Lung (tissue), 12 donors: Measurements from ENCODE around the gene SDE2. TPM values are rescaled to one million over a fixed set of nuclear protein-coding genes. Genes with fewer than 3 reads are reported as not detected.

Experiments used
- ATAC-seq: fragments of 200-7000 bp; cut with Tn5 transposase; one replicate; pipeline ENCODE4 v1.9.1; 2020; ENCODE audit warnings: moderate number of reproducible peaks; ENCODE audit not compliant: insufficient read depth, low FRiP score
- DNase-seq, 3 donors: peaks; one replicate each; pipeline ENCODE4 v3.0.0-alpha.2; 2013 to 2017
- H3K27ac ChIP-seq, 2 donors: one replicate each; pipeline ENCODE4 v1.5.1; 2013; ENCODE audit warnings: mild to moderate bottlenecking in 2 of 2, moderate library complexity in 2 of 2, control low read depth in 1 of 2, inconsistent platforms in 1 of 2, low read depth in 1 of 2, low read length in 1 of 2
- H3K27me3 ChIP-seq, 3 donors: one replicate each; pipeline ENCODE4 v1.5.1; 2013; ENCODE audit warnings: low read length in 2 of 3; ENCODE audit not compliant: control insufficient read depth in 3 of 3, insufficient read depth in 3 of 3
- H3K36me3 ChIP-seq, 4 donors: one replicate each; pipeline ENCODE4 v1.5.1; 2013; ENCODE audit warnings: low read length in 4 of 4, mild to moderate bottlenecking in 1 of 4, moderate library complexity in 1 of 4; ENCODE audit not compliant: control insufficient read depth in 4 of 4, insufficient read depth in 4 of 4
- H3K4me1 ChIP-seq, 5 donors: one replicate each; pipeline ENCODE4 v1.5.1; 2013; ENCODE audit warnings: low read length in 5 of 5, mild to moderate bottlenecking in 2 of 5, moderate library complexity in 1 of 5; ENCODE audit not compliant: control insufficient read depth in 5 of 5, insufficient read depth in 5 of 5
- H3K4me3 ChIP-seq: one replicate; pipeline ENCODE4 v1.5.1; 2013; ENCODE audit warnings: mild to moderate bottlenecking, control low read depth, moderate library complexity
- H3K9ac ChIP-seq, 2 donors: one replicate each; pipeline ENCODE4 v1.5.1; 2013; ENCODE audit warnings: low read length in 2 of 2, control low read depth in 1 of 2; ENCODE audit not compliant: insufficient read depth in 1 of 2
- H3K9me3 ChIP-seq, 4 donors: one replicate each; pipeline ENCODE4 v1.5.1; 2013; ENCODE audit warnings: low read length in 3 of 4, mild to moderate bottlenecking in 1 of 4, moderate library complexity in 1 of 4; ENCODE audit not compliant: control insufficient read depth in 4 of 4, insufficient read depth in 3 of 4
- WGBS, 2 donors: extraction: QIAGEN DNeasy Blood & Tissue Kit; methylation state at CpG; one replicate each; pipeline ENCODE4 v1.1.7; 2013; 5-methylcytosine and 5-hydroxymethylcytosine counted together
- polyA plus RNA-seq, 2 donors: library from polyadenylated mRNA; stranded (reverse); fragments of 200-250 nt; gene quantifications; one replicate each; pipeline ENCODE4 v1.2.1, GENCODE V29; 2013
- total RNA-seq, 2 donors: library from RNA; depleted of rRNA in 1 of 2; stranded (reverse); fragments of >200 nt in 1 of 2; gene quantifications; one replicate each; pipeline ENCODE4 v1.2.1, GENCODE V29; 2014 to 2021
- TF ChIP-seq, protein P1 (sequence below): IDR thresholded peaks from 2 replicates; pipeline ENCODE4 v1.5.1; 2012; ENCODE audit warnings: mild to moderate bottlenecking; ENCODE audit errors: control extremely low read depth, extremely low read depth
- donor health status: control.
- donor health status: control.
- donor health status: Bipolar disorder and iron deficiency.
- donor health status: healthy.
- donor health status: DM: yes; HTN: yes; CAD: no.

The SDE2 gene
- total and polyA plus RNA-seq, 4 donors, result 6.7 to 35.5 (median 15.2) TPM

DNA sequence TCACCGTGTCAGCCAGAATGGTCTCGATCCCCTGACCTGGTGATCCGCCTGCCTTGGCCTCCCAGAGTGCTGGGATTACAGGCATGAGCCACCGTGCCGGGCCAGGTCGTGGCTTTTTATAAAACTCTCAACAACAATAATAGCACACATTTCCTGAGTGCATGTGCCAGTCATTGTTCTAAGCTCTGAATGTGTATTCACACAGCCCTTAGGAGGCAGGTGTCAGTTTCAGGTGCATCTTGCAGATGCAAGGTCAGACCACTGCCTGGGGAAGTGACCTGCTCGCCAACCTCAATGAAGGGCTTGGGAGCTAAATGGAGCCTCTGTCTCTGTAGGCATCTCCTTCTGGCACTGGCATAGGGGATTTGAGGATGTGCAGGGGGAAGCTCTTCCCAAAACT is 56.6 kb downstream of the SDE2 start:
- Histone ChIP-seq H3K4me1 (peaks cover 5 to 19% (median 10%) of the 10 kb centered on the region in 5 donors), H3K4me3 (no peak overlapping the region), H3K36me3 (no peaks in the 10 kb centered on the region), H3K9me3 (no peaks in the 10 kb centered on the region), H3K9ac (no peak overlapping the region), H3K27ac (no peak overlapping the region), H3K27me3 (no peaks in the 10 kb centered on the region)
- DNase-seq, result no peak
- WGBS, 2 donors, result 58 to 70% methylated on average over 7 of the region's 7 CpGs
- ATAC-seq, result peak; percentile 37
- TF ChIP-seq, protein P1, sequence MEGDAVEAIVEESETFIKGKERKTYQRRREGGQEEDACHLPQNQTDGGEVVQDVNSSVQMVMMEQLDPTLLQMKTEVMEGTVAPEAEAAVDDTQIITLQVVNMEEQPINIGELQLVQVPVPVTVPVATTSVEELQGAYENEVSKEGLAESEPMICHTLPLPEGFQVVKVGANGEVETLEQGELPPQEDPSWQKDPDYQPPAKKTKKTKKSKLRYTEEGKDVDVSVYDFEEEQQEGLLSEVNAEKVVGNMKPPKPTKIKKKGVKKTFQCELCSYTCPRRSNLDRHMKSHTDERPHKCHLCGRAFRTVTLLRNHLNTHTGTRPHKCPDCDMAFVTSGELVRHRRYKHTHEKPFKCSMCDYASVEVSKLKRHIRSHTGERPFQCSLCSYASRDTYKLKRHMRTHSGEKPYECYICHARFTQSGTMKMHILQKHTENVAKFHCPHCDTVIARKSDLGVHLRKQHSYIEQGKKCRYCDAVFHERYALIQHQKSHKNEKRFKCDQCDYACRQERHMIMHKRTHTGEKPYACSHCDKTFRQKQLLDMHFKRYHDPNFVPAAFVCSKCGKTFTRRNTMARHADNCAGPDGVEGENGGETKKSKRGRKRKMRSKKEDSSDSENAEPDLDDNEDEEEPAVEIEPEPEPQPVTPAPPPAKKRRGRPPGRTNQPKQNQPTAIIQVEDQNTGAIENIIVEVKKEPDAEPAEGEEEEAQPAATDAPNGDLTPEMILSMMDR, result no peak

DNA sequence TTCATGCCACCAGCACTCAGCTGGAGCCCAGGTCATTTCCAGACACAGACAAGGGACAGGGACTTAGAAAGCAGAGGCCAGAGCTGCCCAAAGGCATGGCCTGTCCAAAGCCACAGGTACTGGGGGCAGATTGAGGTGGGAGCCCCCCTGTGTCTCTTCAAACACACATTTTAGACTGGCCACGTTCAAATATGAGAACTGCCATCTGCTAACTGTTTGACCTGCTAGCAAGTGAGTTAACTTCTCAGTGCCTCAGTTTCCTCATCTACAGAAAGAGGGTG is 57.3 kb downstream of the SDE2 start:
- no peaks in the 10 kb centered on the region for H3K36me3 ChIP-seq
- no peak for ATAC-seq
- no peak overlapping the region for H3K4me3 ChIP-seq
- H3K9ac ChIP-seq, result no peak overlapping the region
- no peaks in the 10 kb centered on the region for H3K27me3 ChIP-seq
- DNase-seq, result no peak
- 52 to 53% methylated on average over 1 of the region's 1 CpG for WGBS, 2 donors
- no peak overlapping the region for H3K27ac ChIP-seq
- TF ChIP-seq, protein P1, result no peak
- no peaks in the 10 kb centered on the region for H3K9me3 ChIP-seq
- H3K4me1 ChIP-seq, result peaks cover 5 to 19% (median 10%) of the 10 kb centered on the region in 5 donors

DNA sequence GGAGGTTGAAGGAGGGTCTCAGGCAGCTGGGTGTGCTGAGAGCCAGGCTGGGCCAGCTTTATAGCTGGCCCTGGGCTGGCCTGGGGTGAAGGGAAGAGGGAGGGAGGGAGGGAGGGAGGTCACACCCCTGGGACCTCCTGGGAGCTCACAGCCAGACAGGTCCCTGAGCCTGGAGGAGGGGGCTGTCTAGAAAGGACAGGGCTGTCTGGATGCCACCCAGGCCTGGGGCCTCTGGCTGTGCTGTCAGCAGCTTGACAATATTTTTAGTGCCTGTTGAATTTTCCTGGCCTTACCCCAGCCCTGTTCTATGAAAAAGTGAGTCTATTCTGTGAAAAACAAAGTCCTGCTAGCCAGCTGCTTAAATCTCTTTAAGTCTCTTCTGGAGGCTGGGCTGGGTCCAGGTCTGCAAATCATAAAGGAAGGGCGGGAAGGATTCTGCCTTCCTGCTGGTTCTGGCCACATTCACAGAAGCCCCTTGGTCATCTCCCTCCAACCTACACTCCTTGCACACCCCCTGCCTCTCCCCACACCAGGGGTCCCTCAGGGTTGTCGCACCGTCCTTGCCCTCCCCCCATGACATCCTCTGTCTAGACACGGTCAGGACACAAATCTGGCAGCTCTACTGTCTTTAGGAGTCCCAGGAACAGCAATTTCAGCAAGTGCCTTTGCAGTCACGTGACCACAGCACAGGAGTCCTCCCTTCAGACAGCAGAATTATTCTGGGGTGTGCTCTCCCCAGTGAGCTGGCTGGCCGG is 57.8 kb downstream of the SDE2 start, which contains the start of gene LEFTY2:
LEFTY2 (minus strand) TSS at position 34 of the 755 bp plus-strand sequence. CDS start 80 bp downstream, outside the sequence.
- 66 to 82% methylated on average over 6 of the region's 6 CpGs for WGBS, 2 donors
- TF ChIP-seq, protein P1, result no peak
- Histone ChIP-seq H3K27ac (peak within 1 kb of the TSS in 1 of 2 donors; percentile 32), H3K9ac (no peak within 1 kb of the TSS), H3K4me1 (peaks cover 5 to 19% (median 10%) of the 10 kb centered on the region in 5 donors), H3K9me3 (no peaks in the 10 kb centered on the region), H3K27me3 (no peaks in the 10 kb centered on the region), H3K36me3 (no peaks in the 10 kb centered on the region), H3K4me3 (no peak within 1 kb of the TSS)
- no peak for ATAC-seq
- DNase-seq, result peak in 2 of 3 donors; percentile 60 to 76
